Ishikawa (cell line): ENCODE data around the gene SMCHD1.

ENCODE experiments used
- CEBPB ChIP-seq: IDR thresholded peaks from 2 replicates; pipeline ENCODE4 v1.6.1; 2012
- CREB1 ChIP-seq: IDR thresholded peaks from 2 replicates; pipeline ENCODE4 v1.6.1; 2012; ENCODE audit warnings: low read depth
- EGR1 ChIP-seq: IDR thresholded peaks from 2 replicates; pipeline ENCODE4 v1.6.1; 2012
- EP300 ChIP-seq: IDR thresholded peaks from 2 replicates; pipeline ENCODE4 v1.6.1; 2012; ENCODE audit warnings: borderline replicate concordance
- FOXM1 ChIP-seq: IDR thresholded peaks from 2 replicates; pipeline ENCODE4 v1.6.1; 2012; ENCODE audit warnings: low read depth, borderline replicate concordance
- MAX ChIP-seq: IDR thresholded peaks from 2 replicates; pipeline ENCODE4 v1.6.1; 2012
- NFIC ChIP-seq: IDR thresholded peaks from 2 replicates; pipeline ENCODE4 v1.6.1; 2012
- RAD21 ChIP-seq: IDR thresholded peaks from 2 replicates; pipeline ENCODE4 v1.6.1; 2012; ENCODE audit warnings: low read depth
- REST ChIP-seq: IDR thresholded peaks from 2 replicates; pipeline ENCODE4 v1.6.1; 2012; ENCODE audit warnings: low read depth, mild to moderate bottlenecking
- TAF1 ChIP-seq: IDR thresholded peaks from 2 replicates; pipeline ENCODE4 v1.6.1; 2012; ENCODE audit warnings: low read depth, mild to moderate bottlenecking
- TCF12 ChIP-seq: IDR thresholded peaks from 2 replicates; pipeline ENCODE4 v1.6.1; 2012; ENCODE audit warnings: low read depth
- TEAD4 ChIP-seq: IDR thresholded peaks from 2 replicates; pipeline ENCODE4 v1.6.1; 2012
- USF1 ChIP-seq: IDR thresholded peaks from 2 replicates; pipeline ENCODE4 v1.6.1; 2012
- YY1 ChIP-seq: IDR thresholded peaks from 2 replicates; pipeline ENCODE4 v1.6.1; 2012; ENCODE audit warnings: low read depth
- ZBTB7A ChIP-seq: IDR thresholded peaks from 2 replicates; pipeline ENCODE4 v1.6.1; 2012; ENCODE audit warnings: low read depth

Gene SMCHD1

GRCh38 chr18:2662990-2663389 is 7.5 kb downstream of the SMCHD1 start:
- TF ChIP-seq TAF1: no peak
- no peak for TF ChIP-seq RAD21
- no peak for TF ChIP-seq YY1
- TF ChIP-seq NFIC: no peak
- no peak for TF ChIP-seq EGR1
- TF ChIP-seq REST: no peak
- no peak for TF ChIP-seq ZBTB7A
- no peak for TF ChIP-seq TCF12
- TF ChIP-seq TEAD4: no peak
- TF ChIP-seq EP300: no peak
- no peak for TF ChIP-seq USF1
- no peak for TF ChIP-seq FOXM1
- TF ChIP-seq CREB1: no peak

- TF ChIP-seq RAD21 (no peak), FOXM1 (no peak), TEAD4 (no peak), CREB1 (no peak), REST (no peak), NFIC (no peak), EP300 (no peak), MAX (no peak), ZBTB7A (no peak), EGR1 (no peak), CEBPB (no peak), USF1 (no peak), YY1 (no peak), TAF1 (no peak), TCF12 (no peak)
Observed at GRCh38 chr18:2672410-2672809, 16.9 kb downstream of the SMCHD1 start.

GRCh38 chr18:2672872-2673271 is 17.3 kb downstream of the SMCHD1 start:
- TF ChIP-seq EP300 (no peak), TAF1 (no peak), CREB1 (no peak), ZBTB7A (no peak), TCF12 (no peak), EGR1 (no peak), TEAD4 (no peak), MAX (no peak), YY1 (no peak), NFIC (no peak), REST (no peak), RAD21 (no peak), CEBPB (no peak)

GRCh38 chr18:2680216-2680792 is 24.8 kb downstream of the SMCHD1 start:
- TF ChIP-seq TEAD4: no peak
- no peak for TF ChIP-seq REST
- no peak for TF ChIP-seq RAD21
- no peak for TF ChIP-seq EP300
- TF ChIP-seq MAX: no peak
